GM12872 (cell line): ENCODE data around the gene CPN1.

ENCODE experiments used
- TF ChIP-seq, protein P1 (sequence below): IDR thresholded peaks from 3 replicates; pipeline ENCODE4 v1.5.1; 2011; ENCODE audit warnings: low read depth, mild to moderate bottlenecking, low read length, moderate library complexity; ENCODE audit not compliant: insufficient read depth

CPN1 gene

DNA sequence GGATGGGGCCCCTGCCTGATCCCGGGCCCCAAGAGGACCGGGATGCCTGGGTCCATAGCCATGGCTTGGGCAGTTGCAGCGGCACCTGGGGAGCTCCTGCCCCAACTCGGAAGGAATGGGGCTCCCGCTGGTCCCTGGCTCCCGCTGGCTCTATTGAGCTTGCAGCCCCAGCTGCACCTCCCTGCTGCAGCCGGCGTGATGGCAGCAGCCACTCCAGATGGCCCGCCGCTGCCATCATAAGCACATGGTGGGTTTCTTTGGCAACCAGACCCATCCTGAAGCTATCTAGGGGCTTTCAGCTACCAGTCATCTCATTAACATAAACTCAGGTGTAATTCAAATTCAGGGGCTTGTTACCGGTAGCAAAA is 60.8 kb downstream of the CPN1 start:
- TF ChIP-seq, protein P1, sequence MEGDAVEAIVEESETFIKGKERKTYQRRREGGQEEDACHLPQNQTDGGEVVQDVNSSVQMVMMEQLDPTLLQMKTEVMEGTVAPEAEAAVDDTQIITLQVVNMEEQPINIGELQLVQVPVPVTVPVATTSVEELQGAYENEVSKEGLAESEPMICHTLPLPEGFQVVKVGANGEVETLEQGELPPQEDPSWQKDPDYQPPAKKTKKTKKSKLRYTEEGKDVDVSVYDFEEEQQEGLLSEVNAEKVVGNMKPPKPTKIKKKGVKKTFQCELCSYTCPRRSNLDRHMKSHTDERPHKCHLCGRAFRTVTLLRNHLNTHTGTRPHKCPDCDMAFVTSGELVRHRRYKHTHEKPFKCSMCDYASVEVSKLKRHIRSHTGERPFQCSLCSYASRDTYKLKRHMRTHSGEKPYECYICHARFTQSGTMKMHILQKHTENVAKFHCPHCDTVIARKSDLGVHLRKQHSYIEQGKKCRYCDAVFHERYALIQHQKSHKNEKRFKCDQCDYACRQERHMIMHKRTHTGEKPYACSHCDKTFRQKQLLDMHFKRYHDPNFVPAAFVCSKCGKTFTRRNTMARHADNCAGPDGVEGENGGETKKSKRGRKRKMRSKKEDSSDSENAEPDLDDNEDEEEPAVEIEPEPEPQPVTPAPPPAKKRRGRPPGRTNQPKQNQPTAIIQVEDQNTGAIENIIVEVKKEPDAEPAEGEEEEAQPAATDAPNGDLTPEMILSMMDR: no peak

DNA sequence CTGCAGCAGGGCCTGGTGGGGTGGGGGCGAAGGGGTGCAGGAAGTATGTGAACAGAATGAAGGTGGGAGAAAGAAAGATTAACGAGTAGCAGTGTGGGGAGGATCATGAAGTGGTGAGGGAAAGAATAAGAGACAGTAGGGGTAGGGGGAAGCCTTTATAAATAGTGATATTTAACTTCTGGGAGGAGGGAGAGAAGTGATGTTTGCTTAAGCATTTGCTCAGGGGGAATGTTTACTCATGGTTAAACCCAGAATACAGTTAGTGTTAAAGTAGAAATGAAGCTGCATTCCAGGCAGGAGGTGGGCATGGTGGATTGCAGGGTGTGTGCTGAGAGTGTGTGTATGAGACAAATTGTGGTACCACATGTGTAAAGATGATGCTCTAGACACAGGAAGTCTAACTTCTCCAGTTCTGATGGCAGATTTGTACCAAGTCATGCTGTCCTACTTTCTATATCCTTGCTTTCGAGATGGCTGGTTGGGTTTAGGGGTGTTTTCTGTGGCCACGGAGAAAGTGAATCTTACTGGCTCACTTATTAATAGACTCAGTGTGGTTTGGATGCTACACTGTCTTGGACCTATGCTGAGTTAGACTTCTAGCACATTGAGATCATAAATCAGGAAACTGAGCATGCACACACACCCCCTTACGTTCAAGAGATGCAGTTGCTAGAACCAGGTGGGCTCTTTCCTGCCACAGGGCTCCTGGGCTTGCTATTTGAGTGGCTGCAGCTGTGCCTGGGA is 61.4 kb downstream of the CPN1 start:
- TF ChIP-seq, protein P1: peak; percentile 11; the same call in 1 of the 3 replicates

DNA sequence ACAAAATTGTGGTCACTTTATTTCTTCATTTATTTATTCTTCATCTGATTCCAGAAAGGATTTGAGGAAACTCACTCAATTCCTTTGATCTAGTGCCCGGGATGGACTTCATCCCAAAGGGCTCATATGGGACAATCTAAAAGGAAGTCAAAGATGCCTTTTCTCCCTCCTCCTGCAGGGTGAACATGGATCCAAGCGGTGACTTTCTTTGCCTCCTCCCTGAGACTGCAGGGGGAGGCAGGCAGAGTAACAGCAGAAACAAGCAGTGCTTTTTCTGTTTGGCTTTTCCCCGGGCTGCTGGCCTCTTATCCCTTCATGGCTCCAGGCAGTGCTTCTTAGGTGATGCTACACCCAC is 61.9 kb downstream of the CPN1 start:
- TF ChIP-seq, protein P1: no peak

DNA sequence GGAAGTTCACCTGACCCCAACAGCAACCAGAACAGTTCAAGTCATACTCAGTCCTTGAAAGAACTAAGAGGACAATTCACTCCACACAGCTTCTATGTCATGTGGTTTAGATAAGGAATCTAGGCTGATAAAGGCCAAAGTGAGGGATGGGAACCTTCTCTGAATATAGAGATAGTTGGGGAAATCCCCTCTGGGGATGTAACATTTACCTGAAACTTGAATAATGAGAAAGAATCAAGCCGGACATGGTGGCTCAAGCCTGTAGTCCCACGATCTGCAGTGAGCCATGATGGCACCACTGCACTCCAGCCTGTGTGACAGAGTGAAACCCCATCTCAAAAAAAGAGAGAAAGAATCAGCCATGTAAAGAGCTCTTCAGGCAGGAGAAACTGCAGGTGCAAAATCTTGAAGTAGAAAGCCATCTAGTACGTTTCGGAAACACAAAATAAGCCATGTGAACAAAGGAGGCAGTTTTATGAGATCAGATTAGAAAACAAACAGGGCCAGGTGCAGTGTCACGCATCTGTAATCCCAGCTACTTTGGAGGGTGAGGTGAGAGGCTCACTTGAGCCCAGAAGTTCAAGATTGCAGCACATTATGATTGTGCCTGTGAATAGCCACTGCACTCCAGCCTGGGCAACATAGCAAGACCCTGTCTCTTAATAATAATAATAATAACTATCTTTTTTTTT is 67.5 kb downstream of the CPN1 start:
- TF ChIP-seq, protein P1: no peak

DNA sequence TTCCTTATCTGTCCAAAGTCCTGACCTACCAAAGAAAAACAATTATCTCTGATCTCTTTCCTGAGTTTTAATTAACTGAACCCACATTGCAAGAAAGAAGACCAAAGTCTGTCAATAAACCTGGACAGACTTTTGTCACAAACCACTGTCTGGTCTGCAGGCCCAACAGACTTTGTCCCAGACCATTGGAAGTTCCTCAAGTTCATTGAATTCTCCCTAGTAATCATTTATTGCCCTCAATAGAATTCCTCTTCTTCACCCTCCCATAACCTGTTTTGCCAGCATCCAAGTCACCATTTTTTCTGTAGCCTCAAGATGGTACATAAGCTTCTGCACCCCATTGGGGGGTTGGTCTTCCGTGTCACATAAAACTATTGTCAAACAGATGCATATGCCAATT is 68.0 kb downstream of the CPN1 start:
- TF ChIP-seq, protein P1: no peak

DNA sequence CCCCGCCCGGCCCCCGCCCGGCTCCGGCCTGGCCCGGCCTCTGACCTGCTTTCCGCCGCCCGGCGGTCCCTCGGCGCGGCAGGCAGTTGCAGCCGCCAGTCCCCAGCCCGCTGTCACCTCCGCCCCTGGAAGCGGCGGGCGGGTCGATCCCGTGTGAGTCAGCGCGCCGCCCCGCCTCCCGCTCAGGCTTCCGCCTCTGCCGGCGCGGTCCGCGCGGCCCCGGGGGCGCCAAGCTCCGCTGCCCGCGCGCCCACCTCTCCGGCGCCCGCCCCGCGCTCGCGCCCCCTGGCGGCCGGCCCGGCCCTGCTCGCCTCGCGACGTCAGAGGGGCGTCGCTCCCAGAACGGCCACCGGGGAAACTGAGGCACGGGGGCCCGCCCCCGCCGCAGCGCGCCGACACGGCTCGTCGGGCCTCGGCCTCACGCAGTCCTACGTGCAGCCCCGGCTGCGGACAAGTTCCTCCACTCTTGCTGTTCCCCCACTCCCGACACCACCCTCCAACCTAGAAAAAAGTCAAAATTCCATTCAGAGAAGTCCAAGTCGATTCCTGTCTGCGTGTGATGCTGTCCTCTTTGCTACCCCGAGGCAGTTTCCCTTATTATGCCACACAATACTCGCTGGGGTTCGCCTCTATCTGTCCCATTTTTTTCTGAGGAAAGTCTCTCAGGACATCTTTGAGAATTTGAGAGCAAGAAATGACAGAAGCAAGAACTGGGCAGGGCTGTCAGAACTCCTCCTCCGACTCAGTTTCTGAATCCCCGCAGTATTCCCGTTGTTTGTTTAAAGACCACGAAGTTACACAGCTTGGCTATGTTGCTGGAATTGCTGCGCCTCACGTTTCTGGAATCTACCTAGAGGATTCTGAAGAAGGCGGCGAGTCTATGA is 71.6 kb downstream of the CPN1 start, which contains the start of gene DNMBP:
DNMBP (minus strand) TSS at position 155 of the 884 bp plus-strand sequence. CDS start 37,823 bp downstream, outside the sequence.
- TF ChIP-seq, protein P1: peak; percentile 51; the same call in 1 of the 3 replicates

DNA sequence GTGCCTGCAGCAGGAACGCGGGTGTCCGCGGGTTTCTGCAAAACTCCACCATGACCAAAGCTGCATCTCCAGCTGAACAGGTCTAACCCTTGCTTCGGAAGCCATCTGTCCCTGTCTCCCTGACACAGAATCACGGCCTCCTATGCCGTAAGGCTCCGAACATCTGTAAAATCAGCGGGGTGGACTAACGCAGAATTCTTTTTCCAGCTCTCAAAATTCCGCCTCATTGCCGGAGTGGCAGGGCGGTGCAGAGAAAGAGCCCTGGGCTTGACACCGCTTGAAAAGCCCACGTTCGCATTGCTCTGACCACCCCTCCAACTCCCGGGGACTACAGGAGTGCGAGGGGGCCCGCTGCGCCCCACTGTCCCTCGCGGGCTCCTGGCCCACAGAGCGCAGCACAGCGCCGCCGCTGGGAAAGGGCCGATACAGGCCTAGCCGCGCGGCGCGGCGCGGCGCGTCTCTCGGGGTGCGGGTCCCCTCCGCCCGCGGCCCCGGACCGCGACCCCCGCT is 72.3 kb downstream of the CPN1 start:
- TF ChIP-seq, protein P1: peak; percentile 61
